ENCODE measurements around the gene GTF2A1L.
"Not testable (repeated sequence)": the region's sequence is repeated elsewhere in the genome, so short reads cannot be mapped to it uniquely, and the experiment has no call there.

GTF2A1L gene

GRCh38 chr2:48613211-48613610 lies 4.4 kb upstream of the GTF2A1L start:
- DNase-seq: no peak

- DNase-seq: not testable (repeated sequence)
These were observed 3.1 kb upstream of the GTF2A1L start for GRCh38 chr2:48614581-48614980.

GRCh38 chr2:48619526-48619925 lies 1.9 kb downstream of the GTF2A1L start:
- no peak for DNase-seq

- DNase-seq: no peak
These were observed 2.9 kb downstream of the GTF2A1L start for GRCh38 chr2:48620604-48621003.

- DNase-seq: not testable (repeated sequence)
These were observed 5.0 kb downstream of the GTF2A1L start for GRCh38 chr2:48622691-48623090.

GRCh38 chr2:48624696-48625095 lies 7.0 kb downstream of the GTF2A1L start:
- DNase-seq: no peak

GRCh38 chr2:48626047-48626446 lies 8.4 kb downstream of the GTF2A1L start:
- DNase-seq: no peak

GRCh38 chr2:48633143-48633542 lies 15.5 kb downstream of the GTF2A1L start:
- DNase-seq: no peak

- no peak for DNase-seq
These were observed 18.1 kb downstream of the GTF2A1L start for GRCh38 chr2:48635786-48636185.

- no peak for DNase-seq
These were observed 20.6 kb downstream of the GTF2A1L start for GRCh38 chr2:48638261-48638660.

GRCh38 chr2:48651158-48651790 lies 33.6 kb downstream of the GTF2A1L start:
- no peak for DNase-seq

- no peak for DNase-seq
These were observed 51.3 kb downstream of the GTF2A1L start for GRCh38 chr2:48668992-48669391.

GRCh38 chr2:48673581-48673980 lies 55.9 kb downstream of the GTF2A1L start:
- no peak for DNase-seq

- no peak for DNase-seq
These were observed 57.3 kb downstream of the GTF2A1L start for GRCh38 chr2:48674933-48675332.

GRCh38 chr2:48677450-48677849 lies 59.8 kb downstream of the GTF2A1L start:
- DNase-seq: no peak

- no peak for DNase-seq
These were observed 67.5 kb downstream of the GTF2A1L start for GRCh38 chr2:48685126-48685525.

- DNase-seq: no peak
These were observed 74.5 kb downstream of the GTF2A1L start for GRCh38 chr2:48691935-48692691.

- DNase-seq: no peak
These were observed 75.4 kb downstream of the GTF2A1L start for GRCh38 chr2:48693066-48693465.

GRCh38 chr2:48693645-48694044 lies 76.0 kb downstream of the GTF2A1L start:
- no peak for DNase-seq

GRCh38 chr2:48694149-48694548 lies 76.5 kb downstream of the GTF2A1L start:
- DNase-seq: no peak

- DNase-seq: no peak
These were observed 78.3 kb downstream of the GTF2A1L start for GRCh38 chr2:48695991-48696390.

- DNase-seq: no peak
These were observed 79.2 kb downstream of the GTF2A1L start for GRCh38 chr2:48696881-48697280.

GRCh38 chr2:48699348-48699930 lies 81.8 kb downstream of the GTF2A1L start:
- no peak for DNase-seq

- not testable (repeated sequence) for DNase-seq
These were observed 86.0 kb downstream of the GTF2A1L start for GRCh38 chr2:48703621-48704020.
